ENCODE data around the gene DOK3.

DNA sequence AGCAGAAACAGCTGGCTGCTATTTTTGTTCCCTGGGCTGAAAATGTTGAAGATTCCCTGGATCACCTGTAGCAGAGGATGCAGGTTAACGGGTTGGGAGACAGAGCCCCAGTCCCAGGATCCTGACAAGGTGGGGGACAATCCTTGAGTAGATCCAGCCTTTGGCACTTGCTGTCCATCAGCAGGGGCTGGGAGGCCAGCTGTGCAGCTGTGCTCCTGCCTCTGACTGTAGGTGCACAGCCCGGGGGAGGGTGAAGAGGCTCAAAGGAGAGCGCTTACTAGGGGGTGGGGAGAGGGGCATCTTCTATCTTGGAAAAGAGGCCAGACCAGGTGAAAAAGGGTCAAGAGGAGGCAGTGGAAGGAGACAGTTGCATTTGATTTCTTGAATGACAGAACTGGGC is 10.6 kb upstream of the DOK3 start:
- no peak for TF ChIP-seq POLR2A (IDR thresholded peaks at IDR 0.05; ENCODE audit: borderline replicate concordance, extremely low read depth, insufficient read depth, insufficient read length)
- TF ChIP-seq EZH2 (IDR thresholded peaks at IDR 0.05) = no peak
- TF ChIP-seq, protein P1, sequence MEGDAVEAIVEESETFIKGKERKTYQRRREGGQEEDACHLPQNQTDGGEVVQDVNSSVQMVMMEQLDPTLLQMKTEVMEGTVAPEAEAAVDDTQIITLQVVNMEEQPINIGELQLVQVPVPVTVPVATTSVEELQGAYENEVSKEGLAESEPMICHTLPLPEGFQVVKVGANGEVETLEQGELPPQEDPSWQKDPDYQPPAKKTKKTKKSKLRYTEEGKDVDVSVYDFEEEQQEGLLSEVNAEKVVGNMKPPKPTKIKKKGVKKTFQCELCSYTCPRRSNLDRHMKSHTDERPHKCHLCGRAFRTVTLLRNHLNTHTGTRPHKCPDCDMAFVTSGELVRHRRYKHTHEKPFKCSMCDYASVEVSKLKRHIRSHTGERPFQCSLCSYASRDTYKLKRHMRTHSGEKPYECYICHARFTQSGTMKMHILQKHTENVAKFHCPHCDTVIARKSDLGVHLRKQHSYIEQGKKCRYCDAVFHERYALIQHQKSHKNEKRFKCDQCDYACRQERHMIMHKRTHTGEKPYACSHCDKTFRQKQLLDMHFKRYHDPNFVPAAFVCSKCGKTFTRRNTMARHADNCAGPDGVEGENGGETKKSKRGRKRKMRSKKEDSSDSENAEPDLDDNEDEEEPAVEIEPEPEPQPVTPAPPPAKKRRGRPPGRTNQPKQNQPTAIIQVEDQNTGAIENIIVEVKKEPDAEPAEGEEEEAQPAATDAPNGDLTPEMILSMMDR (IDR thresholded peaks at IDR 0.05 in 2 of 3, conservative IDR thresholded peaks at IDR 0.05 in 1 of 3; ENCODE audit: borderline replicate concordance in 1 of 3, insufficient read depth in 1 of 3, low read depth in 2 of 3, low read length in 2 of 3) = no peak
